H1 (cell line): Measurements from ENCODE around the gene NUAK1. TPM values are rescaled to one million over a fixed set of nuclear protein-coding genes. Genes with fewer than 3 reads are reported as not detected.

Experiments used
- CTCF ChIA-PET: fragments of 300-600 bp; sonication (Branson Sonifier 250); formaldehyde crosslinking; loops from one replicate; lab custom pipeline; 2021; ENCODE audit not compliant: partially characterized antibody; lab: Charles Lee
- POLR2A ChIA-PET: fragments of 300-600 bp; sonication (Branson Sonifier 250); formaldehyde crosslinking; loops from one replicate; lab custom pipeline; 2021; ENCODE audit warnings: inconsistent platforms; ENCODE audit not compliant: partially characterized antibody; lab: Charles Lee
- DNase-seq, 2 experiments: peaks; one replicate each; pipeline versions ENCODE4 v3.0.0 to v3.0.0-alpha.2; 2010 to 2022; ENCODE audit warnings: low spot score in 2 of 2, low read depth in 1 of 2, mixed read lengths in 1 of 2
- FAIRE-seq: peaks from 2 replicates; lab custom pipeline; 2011; peaks lifted over from hg19 to GRCh38; lab: Jason Lieb, UNC
- H2AFZ ChIP-seq: 2 replicates; pipeline ENCODE4 v1.8.1; 2012; ENCODE audit warnings: low read length, inconsistent platforms
- H2AK5ac ChIP-seq: 2 replicates; pipeline ENCODE4 v1.6.1; 2013; ENCODE audit warnings: low read depth, low read length
- H2BK120ac ChIP-seq: replicated peaks from 2 replicates; pipeline ENCODE3; 2013; ENCODE audit warnings: low read depth, low read length, inconsistent platforms
- H2BK12ac ChIP-seq: 2 replicates; pipeline ENCODE4 v1.6.1; 2013; ENCODE audit warnings: low read depth, low read length
- H2BK15ac ChIP-seq: 2 replicates; pipeline ENCODE4 v1.6.1; 2013; ENCODE audit warnings: low read length
- H2BK20ac ChIP-seq: 2 replicates; pipeline ENCODE4 v1.6.1; 2013; ENCODE audit warnings: low read length
- H2BK5ac ChIP-seq: 2 replicates; pipeline ENCODE4 v1.6.1; 2013; ENCODE audit warnings: low read depth, low read length
- H3K14ac ChIP-seq: 2 replicates; pipeline ENCODE4 v1.6.1; 2013; ENCODE audit warnings: inconsistent platforms; ENCODE audit not compliant: insufficient read length
- H3K18ac ChIP-seq: 2 replicates; pipeline ENCODE4 v1.6.1; 2013; ENCODE audit warnings: low read length; ENCODE audit errors: extremely low read depth
- H3K23ac ChIP-seq: 2 replicates; pipeline ENCODE4 v1.6.1; 2013; ENCODE audit warnings: inconsistent platforms; ENCODE audit not compliant: insufficient read length
- H3K23me2 ChIP-seq: 2 replicates; pipeline ENCODE4 v1.6.1; 2013; ENCODE audit warnings: low read depth, low read length
- H3K27ac ChIP-seq: 2 replicates; pipeline ENCODE4 v1.6.1; 2011; ENCODE audit warnings: low read depth, low read length, inconsistent platforms
- H3K27me3 ChIP-seq, 4 experiments: replicated peaks in 1 of 4; 1 replicate in 1 of 4; 2 replicates in 3 of 4; pipeline versions ENCODE4 v1.6.1 to v1.8.1; 2011 to 2013; ENCODE audit warnings: low read length in 3 of 4, mild to moderate bottlenecking in 3 of 4, inconsistent platforms in 2 of 4, mixed read lengths in 2 of 4, moderate library complexity in 1 of 4; ENCODE audit not compliant: control insufficient read depth in 3 of 4, insufficient read depth in 3 of 4; ENCODE audit errors: extremely low read depth in 1 of 4
- H3K36me3 ChIP-seq, 4 experiments: 2 replicates each; pipeline versions ENCODE4 v1.6.1 to v1.8.1; 2011 to 2013; ENCODE audit warnings: mild to moderate bottlenecking in 4 of 4, low read length in 3 of 4, moderate library complexity in 2 of 4, control low read depth in 1 of 4, inconsistent platforms in 1 of 4; ENCODE audit not compliant: insufficient read depth in 4 of 4, control insufficient read depth in 2 of 4
- H3K4ac ChIP-seq: replicated peaks from 2 replicates; pipeline ENCODE3; 2013; ENCODE audit warnings: low read length, low read depth, mixed read lengths, inconsistent platforms; ENCODE audit not compliant: insufficient read length
- H3K4me1 ChIP-seq, 4 experiments: replicated peaks in 1 of 4; 1 replicate in 1 of 4; 2 replicates in 3 of 4; pipeline versions ENCODE4 v1.6.1 to v1.8.1; 2011 to 2013; ENCODE audit warnings: low read length in 3 of 4, inconsistent platforms in 2 of 4, mixed read lengths in 1 of 4; ENCODE audit not compliant: insufficient read depth in 4 of 4, control insufficient read depth in 3 of 4
- H3K4me2 ChIP-seq, 2 experiments: 2 replicates each; pipeline versions ENCODE4 v1.6.1 to v1.8.1; 2011 to 2013; ENCODE audit warnings: low read depth in 2 of 2, low read length in 2 of 2, control low read depth in 1 of 2, inconsistent platforms in 1 of 2, mild to moderate bottlenecking in 1 of 2; ENCODE audit not compliant: insufficient read depth in 1 of 2
- H3K4me3 ChIP-seq, 4 experiments: fragments of 200-600, 300-600 bp in 1 of 4; sonication (generic), shearing (Covaris generic), sonication (Bioruptor Twin) in 1 of 4; 2 replicates each; pipeline versions ENCODE4 v1.5.1 to v1.8.1; 2011 to 2016; ENCODE audit warnings: low read length in 4 of 4, low read depth in 3 of 4, control low read depth in 2 of 4, inconsistent platforms in 2 of 4, mild to moderate bottlenecking in 2 of 4, mixed read lengths in 1 of 4, moderate library complexity in 1 of 4; ENCODE audit not compliant: insufficient read depth in 2 of 4; ENCODE audit errors: extremely low read depth in 1 of 4
- H3K56ac ChIP-seq: replicated peaks from 2 replicates; pipeline ENCODE3; 2013; ENCODE audit warnings: low read depth, mild to moderate bottlenecking, mixed read lengths, low read length, inconsistent platforms; ENCODE audit not compliant: insufficient read length
- H3K79me1 ChIP-seq: 2 replicates; pipeline ENCODE4 v1.6.1; 2013; ENCODE audit warnings: low read depth, low read length, control low read depth
- H3K79me2 ChIP-seq, 2 experiments: 2 replicates each; pipeline versions ENCODE4 v1.6.1 to v1.8.1; 2012 to 2013; ENCODE audit warnings: low read length in 2 of 2, mild to moderate bottlenecking in 2 of 2, inconsistent platforms in 1 of 2; ENCODE audit not compliant: insufficient read depth in 2 of 2, control insufficient read depth in 1 of 2
- H3K9ac ChIP-seq, 4 experiments: replicated peaks in 1 of 4; 1 replicate in 1 of 4; 2 replicates in 3 of 4; pipeline versions ENCODE4 v1.6.1 to v1.8.1; 2011 to 2013; ENCODE audit warnings: low read depth in 3 of 4, low read length in 3 of 4, control low read depth in 2 of 4, mild to moderate bottlenecking in 2 of 4, moderate library complexity in 2 of 4, inconsistent platforms in 1 of 4; ENCODE audit errors: extremely low read depth in 1 of 4
- H3K9me3 ChIP-seq, 2 experiments: 2 replicates each; pipeline versions ENCODE4 v1.6.1 to v1.8.1; 2012 to 2013; ENCODE audit warnings: mild to moderate bottlenecking in 2 of 2, moderate library complexity in 2 of 2, control low read depth in 1 of 2, inconsistent platforms in 1 of 2, low read depth in 1 of 2, low read length in 1 of 2, mixed read lengths in 1 of 2; ENCODE audit not compliant: insufficient read depth in 2 of 2
- H4K20me1 ChIP-seq, 2 experiments: replicated peaks in 1 of 2; 2 replicates each; pipeline versions ENCODE3 to v1.8.1; 2011 to 2013; ENCODE audit warnings: inconsistent platforms in 2 of 2, low read length in 2 of 2, mild to moderate bottlenecking in 1 of 2; ENCODE audit not compliant: insufficient read depth in 2 of 2, control insufficient read depth in 1 of 2
- H4K5ac ChIP-seq: 2 replicates; pipeline ENCODE4 v1.6.1; 2013; ENCODE audit warnings: low read length, low read depth, mixed read lengths, inconsistent platforms; ENCODE audit not compliant: insufficient read length
- H4K8ac ChIP-seq: 2 replicates; pipeline ENCODE4 v1.8.0; 2013; ENCODE audit warnings: mild to moderate bottlenecking, moderate library complexity, low read length, inconsistent platforms; ENCODE audit not compliant: insufficient read depth; ENCODE audit errors: extremely low read depth
- H4K91ac ChIP-seq: replicated peaks from 2 replicates; pipeline ENCODE3; 2013; ENCODE audit warnings: low read length, mixed read lengths, inconsistent platforms; ENCODE audit not compliant: insufficient read length
- ASH2L ChIP-seq: fragments of 200-600, 300-600 bp; sonication (generic); IDR thresholded peaks from one replicate; pipeline ENCODE4 v1.7.1; 2017; ENCODE audit warnings: low read length
- CBX5 ChIP-seq: fragments of 300-800, 300-1000 bp; sonication (generic); IDR thresholded peaks from 2 replicates; pipeline ENCODE4 v1.7.1; 2016; ENCODE audit warnings: antibody characterized with exemption, low read length, low read depth
- CTBP2 ChIP-seq: IDR thresholded peaks from 2 replicates; pipeline ENCODE4 v1.7.0; 2011; ENCODE audit warnings: borderline replicate concordance, mild to moderate bottlenecking, moderate library complexity, mixed read lengths, low read length; ENCODE audit not compliant: insufficient read depth, insufficient read length
- FOSL1 ChIP-seq: IDR thresholded peaks from 2 replicates; pipeline ENCODE4 v1.6.1; 2011; ENCODE audit warnings: mild to moderate bottlenecking, low read depth, low read length, moderate library complexity; ENCODE audit not compliant: insufficient read depth
- HDAC6 ChIP-seq: IDR thresholded peaks from one replicate; pipeline ENCODE4 v1.7.1; 2012; ENCODE audit warnings: low read depth, mild to moderate bottlenecking, inconsistent platforms, low read length, moderate library complexity
- JUND ChIP-seq: IDR thresholded peaks from 2 replicates; pipeline ENCODE4 v1.6.1; 2011; ENCODE audit warnings: mild to moderate bottlenecking, improper control_type of control experiment, low read length
- KDM1A ChIP-seq: fragments of 200-600, 300-600 bp; sonication (generic); IDR thresholded peaks from 2 replicates; pipeline ENCODE4 v1.7.1; 2016; ENCODE audit warnings: mild to moderate bottlenecking, low read length, borderline replicate concordance
- MAX ChIP-seq: IDR thresholded peaks from 2 replicates; pipeline ENCODE4 v1.6.1; 2012; ENCODE audit warnings: inconsistent platforms
- POU5F1 ChIP-seq: IDR thresholded peaks from 2 replicates; pipeline ENCODE4 v1.6.1; 2011; ENCODE audit warnings: low read depth, mild to moderate bottlenecking, low read length, moderate library complexity
- SP2 ChIP-seq: IDR thresholded peaks from 2 replicates; pipeline ENCODE4 v1.6.1; 2012; ENCODE audit warnings: mild to moderate bottlenecking, low read length, inconsistent platforms
- SRF ChIP-seq: IDR thresholded peaks from 2 replicates; pipeline ENCODE4 v1.6.1; 2011; ENCODE audit warnings: mild to moderate bottlenecking, low read depth, low read length, moderate library complexity
- ZNF274 ChIP-seq: IDR thresholded peaks from 2 replicates; pipeline ENCODE4 v1.7.0; 2012; ENCODE audit warnings: low read length, borderline replicate concordance; ENCODE audit errors: extremely low read depth
- WGBS, 2 experiments: shearing (Covaris generic) in 1 of 2; methylation state at CpG; one replicate each; pipeline versions ENCODE4 v1.1.6 to v1.1.7; 2013 to 2015; ENCODE audit warnings: low lambda C conversion rate in 2 of 2, mixed read lengths in 2 of 2, inconsistent platforms in 1 of 2, low coverage in 1 of 2, missing lambda C conversion rate in 1 of 2; ENCODE audit not compliant: insufficient replicate concordance in 2 of 2, insufficient coverage in 1 of 2, insufficient read length in 1 of 2; ENCODE audit errors: extremely low coverage in 1 of 2, missing lambda C conversion rate in 1 of 2; 5-methylcytosine and 5-hydroxymethylcytosine counted together
- polyA plus RNA-seq, 7 experiments: library from polyadenylated mRNA; depleted of rRNA in 3 of 7; stranded (reverse) in 5 of 7; unstranded in 2 of 7; fragments of >200 nt in 5 of 7; fragments of 200-250 nt in 2 of 7; gene quantifications; 1 replicate in 5 of 7; 2 replicates in 1 of 7; 4 replicates in 1 of 7; pipeline versions ENCODE4 v1.2.1 to v1.2.3, GENCODE V29; 2011 to 2013; ENCODE audit warnings: missing spikeins in 2 of 7, mixed read lengths in 2 of 7
- total RNA-seq: library from RNA; stranded (reverse); fragmentation: NEBNext Ultra II Directional; extraction: Animal tissue kit (Norgen Biotek cat#: 25700); gene quantifications from 2 replicates; pipeline ENCODE4 v1.2.1, GENCODE V29; 2021

NUAK1 gene
- total and polyA plus RNA-seq, 2 of the 8 experiments (the other 6 are each of a cell fraction or from before 2014, with no cell fraction given): 6.7 to 18.2 TPM

GRCh38 chr12:106058256-106059182 lies 80.2 kb downstream of the NUAK1 start:
- CTCF ChIA-PET: interaction anchor here (1.5 to 1.6 kb wide), 3 partner anchors 10 to 78 kb away, joined by 4 to 5 read pairs (median 4); no protein-coding TSS in a partner anchor
- H2AFZ ChIP-seq: no peak overlapping the region
- 90% methylated on average over 4 of the region's 4 CpGs; no CpG with 5 or more reads in 1 of the 2 experiments for WGBS, 2 experiments
- TF ChIP-seq ASH2L (no peak), CBX5 (no peak), POU5F1 (no peak), KDM1A (no peak), JUND (no peak), HDAC6 (no peak), MAX (no peak), ZNF274 (no peak), CTBP2 (no peak), FOSL1 (no peak), SRF (no peak), SP2 (no peak)

More at GRCh38 chr12:106058256-106059182, 80.2 kb downstream of the NUAK1 start:
- no peak overlapping the region for H4K5ac ChIP-seq
- no peaks in the 10 kb centered on the region for H4K20me1 ChIP-seq
- H3K27ac ChIP-seq: no peak overlapping the region
- no peak overlapping the region for H4K8ac ChIP-seq
- no peak overlapping the region for H3K9ac ChIP-seq
- DNase-seq (no peak), FAIRE-seq (no peak)
- H3K79me1 ChIP-seq: no peaks in the 10 kb centered on the region
- no peaks in the 10 kb centered on the region for H3K9me3 ChIP-seq
- H4K91ac ChIP-seq: no peak overlapping the region
- no peaks in the 10 kb centered on the region for H3K79me2 ChIP-seq
- no peak overlapping the region for H3K18ac ChIP-seq
- no peak overlapping the region for H2AK5ac ChIP-seq
- no peak overlapping the region for H3K14ac ChIP-seq
- POLR2A ChIA-PET: interaction anchor here (0.9 to 1.6 kb wide), 2 partner anchors 10 to 17 kb away, joined by 3 to 4 read pairs; no protein-coding TSS in a partner anchor
- no peaks in the 10 kb centered on the region for H3K36me3 ChIP-seq
- no peaks in the 10 kb centered on the region for H3K27me3 ChIP-seq
- H3K4ac ChIP-seq: no peak overlapping the region
- H3K4me3 ChIP-seq: no peak overlapping the region
- H2BK120ac ChIP-seq: no peak overlapping the region
- no peak overlapping the region for H2BK15ac ChIP-seq
- H3K23ac ChIP-seq: peak overlapping the region; percentile 41
- H3K56ac ChIP-seq: no peak overlapping the region
- peaks cover 0 to 1% (median 0%) of the 10 kb centered on the region in 4 experiments; a peak in 1 of 7 replicates for H3K4me1 ChIP-seq
- no peak overlapping the region for H2BK12ac ChIP-seq
- no peak overlapping the region for H2BK5ac ChIP-seq
- no peak overlapping the region for H2BK20ac ChIP-seq
- H3K4me2 ChIP-seq: no peak overlapping the region
- H3K23me2 ChIP-seq: no peaks in the 10 kb centered on the region
